Mucosa of rectum (tissue), 2 donors: ENCODE data around the gene MAPK14.

ENCODE experiments used
- H3K27ac ChIP-seq, 2 donors: one replicate each; pipeline ENCODE4 v1.7.0; 2013; ENCODE audit warnings: inconsistent platforms in 2 of 2, low read depth in 2 of 2, low read length in 2 of 2
- H3K27me3 ChIP-seq, 2 donors: one replicate each; pipeline ENCODE4 v1.7.0; 2013; ENCODE audit warnings: low read length in 2 of 2; ENCODE audit not compliant: control insufficient read depth in 2 of 2, insufficient read depth in 2 of 2
- H3K36me3 ChIP-seq, 2 donors: one replicate each; pipeline ENCODE4 v1.7.0; 2013; ENCODE audit warnings: low read length in 2 of 2; ENCODE audit not compliant: control insufficient read depth in 2 of 2, insufficient read depth in 2 of 2
- H3K4me1 ChIP-seq, 2 donors: one replicate each; pipeline ENCODE4 v1.7.0; 2013; ENCODE audit warnings: low read length in 2 of 2, mild to moderate bottlenecking in 1 of 2; ENCODE audit not compliant: control insufficient read depth in 2 of 2, insufficient read depth in 2 of 2
- H3K4me3 ChIP-seq, 2 donors: one replicate each; pipeline ENCODE4 v1.7.0; 2013; ENCODE audit warnings: low read length in 2 of 2
- H3K9ac ChIP-seq, 2 donors: one replicate each; pipeline ENCODE4 v1.7.0; 2013; ENCODE audit warnings: low read length in 2 of 2, low read depth in 1 of 2, mild to moderate bottlenecking in 1 of 2
- H3K9me3 ChIP-seq, 2 donors: one replicate each; pipeline ENCODE4 v1.7.0; 2013; ENCODE audit warnings: low read length in 2 of 2; ENCODE audit not compliant: control insufficient read depth in 2 of 2
- donor health status: healthy.
- donor health status: Normal muscosa, but diverticular disease.

Gene MAPK14

GRCh38 chr6:36052097-36052496 lies 24.5 kb downstream of the MAPK14 start:
- H3K27me3 ChIP-seq: no peaks in the 10 kb centered on the region
- no peak overlapping the region for H3K9ac ChIP-seq
- H3K27ac ChIP-seq: no peak overlapping the region
- H3K9me3 ChIP-seq: no peaks in the 10 kb centered on the region
- H3K36me3 ChIP-seq: peaks cover 0 to 11% of the 10 kb centered on the region in 2 donors
- H3K4me3 ChIP-seq: no peak overlapping the region
- peaks cover 10 to 13% of the 10 kb centered on the region in 2 donors for H3K4me1 ChIP-seq

GRCh38 chr6:36053878-36054277 lies 26.3 kb downstream of the MAPK14 start:
- Histone ChIP-seq H3K4me3 (no peak overlapping the region), H3K9me3 (no peaks in the 10 kb centered on the region), H3K27ac (no peak overlapping the region), H3K36me3 (peaks cover 0 to 11% of the 10 kb centered on the region in 2 donors), H3K27me3 (no peaks in the 10 kb centered on the region), H3K9ac (no peak overlapping the region), H3K4me1 (peaks cover 10% of the 10 kb centered on the region in 2 donors)

GRCh38 chr6:36054415-36054814 lies 26.8 kb downstream of the MAPK14 start:
- no peak overlapping the region for H3K9ac ChIP-seq
- H3K4me1 ChIP-seq: peaks cover 10% of the 10 kb centered on the region in 2 donors
- no peaks in the 10 kb centered on the region for H3K9me3 ChIP-seq
- no peaks in the 10 kb centered on the region for H3K27me3 ChIP-seq
- H3K36me3 ChIP-seq: peaks cover 0 to 14% of the 10 kb centered on the region in 2 donors
- no peak overlapping the region for H3K27ac ChIP-seq
- H3K4me3 ChIP-seq: no peak overlapping the region

- Histone ChIP-seq H3K4me3 (no peak overlapping the region), H3K9ac (no peak overlapping the region), H3K27me3 (no peaks in the 10 kb centered on the region), H3K27ac (no peak overlapping the region), H3K4me1 (peaks cover 8 to 10% of the 10 kb centered on the region in 2 donors), H3K36me3 (peaks cover 4 to 18% of the 10 kb centered on the region in 2 donors), H3K9me3 (no peaks in the 10 kb centered on the region)
These were observed 27.3 kb downstream of the MAPK14 start for GRCh38 chr6:36054956-36055355.

- H3K27ac ChIP-seq: no peak overlapping the region
- peaks cover 11 to 29% of the 10 kb centered on the region in 2 donors for H3K36me3 ChIP-seq
- no peak overlapping the region for H3K4me3 ChIP-seq
- no peak overlapping the region for H3K9ac ChIP-seq
- H3K9me3 ChIP-seq: no peaks in the 10 kb centered on the region
- H3K27me3 ChIP-seq: no peaks in the 10 kb centered on the region
- peaks cover 0 to 3% of the 10 kb centered on the region in 2 donors for H3K4me1 ChIP-seq
These were observed 28.6 kb downstream of the MAPK14 start for GRCh38 chr6:36056178-36056577.

- Histone ChIP-seq H3K9me3 (no peaks in the 10 kb centered on the region), H3K36me3 (peaks cover 11 to 27% of the 10 kb centered on the region in 2 donors), H3K9ac (no peak overlapping the region), H3K4me1 (peaks cover 0 to 9% of the 10 kb centered on the region in 2 donors), H3K27me3 (no peaks in the 10 kb centered on the region), H3K4me3 (no peak overlapping the region), H3K27ac (no peak overlapping the region)
These were observed 33.6 kb downstream of the MAPK14 start for GRCh38 chr6:36061236-36061635.

- H3K9ac ChIP-seq: no peak overlapping the region
These were observed 34.6 kb downstream of the MAPK14 start for GRCh38 chr6:36062247-36062646.

GRCh38 chr6:36063318-36064060 lies 35.9 kb downstream of the MAPK14 start:
- H3K27me3 ChIP-seq: no peaks in the 10 kb centered on the region
- H3K9me3 ChIP-seq: no peaks in the 10 kb centered on the region
- H3K27ac ChIP-seq: no peak overlapping the region
- H3K9ac ChIP-seq: no peak overlapping the region
- no peak overlapping the region for H3K4me3 ChIP-seq
- H3K36me3 ChIP-seq: peaks cover 11 to 25% of the 10 kb centered on the region in 2 donors
- H3K4me1 ChIP-seq: peaks cover 5 to 9% of the 10 kb centered on the region in 2 donors

More at GRCh38 chr6:36062247-36062646, 34.6 kb downstream of the MAPK14 start:
- Histone ChIP-seq H3K4me1 (peaks cover 5 to 9% of the 10 kb centered on the region in 2 donors), H3K36me3 (peaks cover 11 to 25% of the 10 kb centered on the region in 2 donors), H3K27ac (no peak overlapping the region), H3K9me3 (no peaks in the 10 kb centered on the region), H3K27me3 (no peaks in the 10 kb centered on the region), H3K4me3 (no peak overlapping the region)

GRCh38 chr6:36064770-36065396 lies 37.3 kb downstream of the MAPK14 start:
- Histone ChIP-seq H3K9ac (no peak overlapping the region), H3K36me3 (peaks cover 7 to 18% of the 10 kb centered on the region in 2 donors), H3K27ac (peak overlapping the region; percentile 18 to 46), H3K27me3 (no peaks in the 10 kb centered on the region), H3K4me1 (peaks cover 5 to 12% of the 10 kb centered on the region in 2 donors), H3K9me3 (no peaks in the 10 kb centered on the region), H3K4me3 (no peak overlapping the region)

GRCh38 chr6:36065916-36066315 lies 38.3 kb downstream of the MAPK14 start:
- no peak overlapping the region for H3K27ac ChIP-seq
- no peak overlapping the region for H3K4me3 ChIP-seq
- no peaks in the 10 kb centered on the region for H3K9me3 ChIP-seq
- no peaks in the 10 kb centered on the region for H3K27me3 ChIP-seq
- H3K9ac ChIP-seq: no peak overlapping the region
- H3K4me1 ChIP-seq: peaks cover 5 to 12% of the 10 kb centered on the region in 2 donors
- peaks cover 2 to 10% of the 10 kb centered on the region in 2 donors for H3K36me3 ChIP-seq
